ENCODE measurements around the gene NHSL1.
A peak's percentile ranks its signal among the peaks of the same experiment; 100 is the strongest.

The NHSL1 gene

GRCh38 chr6:138492113-138492512, 7.2 kb downstream of the NHSL1 start:
- DNase-seq: no peak

GRCh38 chr6:138491017-138491416, 8.3 kb downstream of the NHSL1 start:
- no peak for DNase-seq

GRCh38 chr6:138489846-138490245, 9.4 kb downstream of the NHSL1 start:
- DNase-seq: no peak

GRCh38 chr6:138487102-138487604, 12.1 kb downstream of the NHSL1 start:
- no peak for DNase-seq

GRCh38 chr6:138486249-138487101, 12.8 kb downstream of the NHSL1 start:
- DNase-seq: no peak

GRCh38 chr6:138485586-138486248, 13.6 kb downstream of the NHSL1 start:
- DNase-seq: no peak

- DNase-seq: peak; percentile 76
Measured at GRCh38 chr6:138485005-138485545, 14.2 kb downstream of the NHSL1 start.

GRCh38 chr6:138484018-138484731, 15.1 kb downstream of the NHSL1 start:
- DNase-seq: no peak

GRCh38 chr6:138482816-138483215, 16.5 kb downstream of the NHSL1 start:
- DNase-seq: no peak

- no peak for DNase-seq
Measured at GRCh38 chr6:138480279-138480949, 18.9 kb downstream of the NHSL1 start.

- no peak for DNase-seq
Measured at GRCh38 chr6:138477913-138478539, 21.3 kb downstream of the NHSL1 start.

GRCh38 chr6:138476116-138476515, 23.2 kb downstream of the NHSL1 start:
- DNase-seq: no peak

GRCh38 chr6:138473144-138473543, 26.1 kb downstream of the NHSL1 start:
- DNase-seq: no peak

GRCh38 chr6:138468320-138469015, 30.8 kb downstream of the NHSL1 start:
- DNase-seq: no peak

- no peak for DNase-seq
Measured at GRCh38 chr6:138467901-138468300, 31.4 kb downstream of the NHSL1 start.

GRCh38 chr6:138465007-138465645, 34.2 kb downstream of the NHSL1 start:
- no peak for DNase-seq

GRCh38 chr6:138464085-138464484, 35.2 kb downstream of the NHSL1 start:
- DNase-seq: no peak

GRCh38 chr6:138461647-138462046, 37.6 kb downstream of the NHSL1 start:
- no peak for DNase-seq

GRCh38 chr6:138456401-138456790, 42.9 kb downstream of the NHSL1 start:
- no peak for DNase-seq

- peak; percentile 49 for DNase-seq
Measured at GRCh38 chr6:138455746-138456400, 43.4 kb downstream of the NHSL1 start.

All from DMS79 (cell line).